HG03108 (cell line): ENCODE measurements around the gene VASH1.
"Not testable (repeated sequence)": the region's sequence is repeated elsewhere in the genome, so short reads cannot be mapped to it uniquely, and the experiment has no call there.

Source experiments
- ATAC-seq: cut with Tn5 transposase; IDR thresholded peaks from one replicate; pipeline ENCODE4 v1.9.1; 2021; ENCODE audit warnings: moderate library complexity; ENCODE audit not compliant: unreplicated experiment

The VASH1 gene

DNA sequence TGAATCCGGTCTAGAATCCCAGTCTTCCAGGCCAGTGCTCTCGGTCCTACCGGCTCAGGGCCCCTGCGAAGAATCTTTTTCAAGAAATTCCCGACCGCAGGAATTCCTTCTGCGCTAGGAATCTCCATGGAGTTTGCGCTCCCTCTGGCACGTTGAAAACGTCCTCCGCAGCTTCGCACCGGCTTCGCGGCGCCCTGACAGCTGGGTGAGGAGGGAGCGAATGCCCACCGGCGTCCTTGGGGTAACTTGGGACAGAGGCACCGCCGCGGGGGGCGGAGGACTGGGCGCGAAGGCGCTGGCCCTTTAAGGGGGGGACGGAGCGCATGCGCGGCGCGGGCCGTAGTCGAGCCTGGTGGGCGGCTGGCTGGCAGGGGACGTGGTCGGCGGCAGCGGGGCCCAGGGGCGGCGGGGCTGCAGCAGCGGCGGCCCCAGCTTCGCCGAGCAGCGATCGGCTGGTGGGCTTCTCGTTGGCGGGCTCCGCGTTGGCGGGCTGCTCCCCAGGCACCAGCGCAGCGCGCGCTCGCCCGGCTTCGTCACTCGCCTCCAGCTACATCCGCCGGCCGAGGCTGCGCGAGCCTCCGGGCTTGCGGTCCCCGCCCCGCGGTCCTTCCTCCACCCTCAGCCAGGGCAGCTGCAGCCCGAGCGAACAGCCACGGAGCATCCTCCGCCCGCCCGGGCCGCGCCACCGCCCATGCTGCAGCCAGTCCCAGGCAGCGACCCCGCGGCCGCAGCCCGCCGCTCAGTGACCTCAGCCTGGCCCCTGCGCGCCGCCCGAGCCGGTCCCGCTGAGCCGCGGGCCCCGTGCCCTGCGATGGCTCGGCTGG lies at the start of gene VASH1:
Gene VASH1 (plus strand): TSS at position 333 of the 824 bp plus-strand sequence. CDS start 1,354 bp downstream, outside the sequence.
- ATAC-seq, result peak; percentile 78

DNA sequence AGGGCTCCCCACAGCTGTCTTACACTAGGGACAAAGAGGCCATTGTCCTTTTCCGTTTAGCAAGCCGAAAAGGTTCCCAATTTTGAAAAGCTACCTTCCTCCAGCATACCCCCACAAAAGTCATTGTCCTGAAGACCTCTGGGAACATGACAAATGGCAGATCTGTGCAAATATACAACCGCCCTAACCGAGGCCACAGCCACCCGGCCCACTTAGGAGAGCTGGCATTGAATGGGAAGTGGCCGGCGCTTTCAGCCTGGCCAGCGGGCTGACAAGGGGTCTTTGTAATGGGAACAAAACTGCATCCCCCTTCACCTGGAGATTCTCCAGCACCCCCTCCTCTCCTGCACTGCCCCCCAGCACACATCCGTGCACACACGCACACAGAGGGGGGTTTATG lies 48.1 kb upstream of the VASH1 start:
- ATAC-seq, result no peak

DNA sequence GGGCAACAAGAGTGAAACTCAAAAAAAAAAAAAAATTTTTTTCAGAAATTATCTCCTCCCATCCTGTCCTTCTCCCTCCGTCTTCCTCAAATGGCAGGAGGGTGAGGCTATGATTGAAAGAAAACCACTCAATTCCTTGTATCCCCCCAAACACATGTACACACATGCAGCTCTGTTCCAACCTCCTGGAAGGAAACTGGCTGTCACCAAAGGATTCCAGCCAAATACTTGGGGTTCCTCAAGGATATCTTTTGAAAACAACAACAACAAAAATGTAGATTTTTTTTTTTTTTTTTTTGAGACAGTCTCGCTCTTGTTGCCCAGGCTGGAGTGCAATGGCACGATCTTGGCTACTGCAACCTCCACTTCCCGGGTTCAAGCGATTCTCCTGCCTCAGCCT lies 46.8 kb upstream of the VASH1 start:
- no peak for ATAC-seq

DNA sequence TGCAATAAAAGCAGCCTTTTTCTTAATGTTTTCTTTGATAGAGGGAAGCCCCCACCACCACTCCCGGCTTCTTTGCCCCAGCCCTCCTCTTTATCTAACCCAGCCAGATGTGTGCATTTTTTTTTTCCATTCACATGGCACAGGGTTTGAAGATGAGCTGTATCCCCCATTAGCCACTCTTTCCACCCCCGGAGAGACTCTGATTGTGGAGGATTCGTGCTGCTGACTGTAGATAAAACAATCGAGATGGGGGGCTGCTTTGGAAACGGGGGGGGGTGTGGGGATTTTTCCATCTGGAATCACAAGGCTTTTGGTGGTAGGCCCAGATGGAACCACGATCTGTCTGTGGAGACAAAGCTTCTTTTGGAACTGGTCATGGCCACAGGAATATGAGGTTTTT lies 46.2 kb upstream of the VASH1 start:
- no peak for ATAC-seq

DNA sequence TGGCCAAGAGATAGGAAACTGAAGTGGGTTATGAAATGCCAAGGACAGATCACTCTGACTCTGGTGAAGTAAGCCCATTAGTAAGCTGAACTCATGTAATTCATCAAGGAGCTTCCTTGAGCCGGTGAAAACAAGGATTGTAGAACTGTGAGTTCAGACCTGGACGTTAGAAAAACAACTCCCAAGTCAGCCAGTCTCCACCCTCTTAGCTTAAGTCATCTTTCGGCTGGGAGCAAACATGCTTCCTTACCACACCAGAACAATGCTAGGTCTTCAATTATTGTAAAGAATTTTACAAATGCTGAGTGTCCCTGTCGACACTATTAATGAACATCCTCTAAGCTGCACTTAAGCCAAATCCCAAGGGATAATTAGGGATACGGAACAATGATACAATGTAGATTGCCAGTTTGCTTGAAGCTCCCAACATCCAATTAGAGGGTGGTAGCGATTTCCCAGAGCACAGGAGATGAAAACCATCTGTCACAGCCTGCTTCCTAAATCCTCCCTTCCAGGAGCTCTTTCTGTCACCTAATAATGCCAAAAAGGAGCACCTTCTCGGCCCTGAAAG lies 45.7 kb upstream of the VASH1 start:
- no peak for ATAC-seq

DNA sequence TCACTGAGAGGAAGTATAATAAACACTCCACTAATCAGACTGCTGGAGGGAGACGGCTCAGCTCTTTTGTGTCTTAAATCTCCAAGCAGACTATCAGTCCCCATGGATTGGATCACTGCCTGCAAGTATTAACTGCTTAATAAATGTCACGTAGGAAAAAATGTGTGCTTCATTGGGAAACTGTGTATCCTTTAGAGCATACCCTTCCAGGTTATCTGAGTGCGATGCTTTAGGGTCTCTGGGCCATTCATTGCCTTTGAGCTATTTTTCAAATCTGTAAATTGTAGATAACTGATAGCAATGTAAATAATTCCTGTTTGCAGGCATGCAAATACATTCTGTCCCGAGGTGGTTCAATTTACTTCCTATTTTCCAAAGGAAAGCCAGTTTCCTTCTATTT lies 45.0 kb upstream of the VASH1 start:
- ATAC-seq, result no peak

DNA sequence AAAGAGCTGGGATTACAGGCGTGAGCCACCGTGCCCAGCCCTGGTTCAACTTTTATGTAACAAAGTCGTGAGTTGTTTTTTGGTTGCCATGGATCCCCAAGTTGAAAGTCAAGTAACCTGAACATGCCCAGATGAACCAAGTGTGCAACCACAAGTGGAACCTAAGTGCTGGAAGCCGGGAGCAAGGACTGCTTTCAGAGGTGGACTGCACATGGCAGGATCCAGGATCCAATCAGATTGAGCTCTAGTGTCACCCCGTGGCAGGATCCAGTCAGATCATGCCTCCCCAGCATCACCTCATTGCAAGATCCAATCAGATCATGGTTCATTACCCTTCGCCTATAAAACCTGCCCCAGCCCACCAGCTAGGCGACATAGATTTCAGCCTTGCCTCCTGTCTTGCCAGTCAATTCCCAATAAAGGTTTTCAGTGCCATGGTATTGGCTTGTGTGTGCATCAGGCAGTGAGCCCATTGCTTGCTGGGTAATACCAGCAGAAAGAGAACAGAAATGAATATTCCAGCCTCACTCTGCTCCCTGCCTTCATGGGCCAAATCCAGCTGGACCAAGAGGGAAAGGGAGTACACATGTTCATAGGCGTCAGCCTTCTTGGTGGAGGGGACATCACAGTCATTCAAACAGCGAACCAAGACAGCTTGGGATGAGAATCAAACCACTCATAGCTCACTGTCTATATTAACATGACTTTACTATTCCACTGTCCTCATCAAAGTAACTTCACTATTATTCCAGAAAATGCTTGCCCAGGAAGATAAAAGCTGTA lies 43.6 kb upstream of the VASH1 start:
- ATAC-seq, result no peak

DNA sequence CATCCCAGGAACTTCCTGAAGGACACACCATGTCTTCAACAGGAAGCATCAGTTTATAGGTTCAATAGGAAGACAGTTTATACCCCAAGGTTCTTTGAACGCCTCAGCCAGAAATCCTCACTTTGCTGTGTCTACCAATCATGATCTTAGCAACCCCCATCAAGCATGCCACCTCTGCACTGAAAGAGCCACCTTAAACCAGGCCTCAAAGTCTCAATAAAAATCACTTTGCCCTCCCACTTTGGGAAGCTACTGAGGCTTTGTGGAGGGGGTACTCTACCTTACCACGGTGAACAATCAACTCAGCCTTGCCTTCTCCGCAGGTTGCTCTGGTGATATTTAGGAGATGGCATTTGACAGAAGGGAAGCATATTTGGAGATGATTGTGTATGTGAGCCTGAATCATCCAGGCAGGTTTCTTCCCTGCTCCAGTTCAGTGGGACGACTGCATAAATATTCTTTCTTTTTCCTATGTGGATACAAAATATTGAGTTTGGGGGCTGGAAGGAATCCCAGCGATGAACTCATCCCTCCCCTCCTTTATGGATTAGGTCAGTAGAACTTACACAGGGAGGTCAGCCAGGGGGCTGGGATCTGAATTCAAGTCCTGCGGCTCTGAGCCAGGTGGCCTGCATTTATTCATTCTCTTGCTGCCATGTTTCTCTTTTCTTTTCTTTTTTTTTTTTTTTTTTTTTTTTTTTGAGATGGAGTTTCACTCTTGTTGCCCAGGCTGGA lies 42.8 kb upstream of the VASH1 start:
- no peak for ATAC-seq

DNA sequence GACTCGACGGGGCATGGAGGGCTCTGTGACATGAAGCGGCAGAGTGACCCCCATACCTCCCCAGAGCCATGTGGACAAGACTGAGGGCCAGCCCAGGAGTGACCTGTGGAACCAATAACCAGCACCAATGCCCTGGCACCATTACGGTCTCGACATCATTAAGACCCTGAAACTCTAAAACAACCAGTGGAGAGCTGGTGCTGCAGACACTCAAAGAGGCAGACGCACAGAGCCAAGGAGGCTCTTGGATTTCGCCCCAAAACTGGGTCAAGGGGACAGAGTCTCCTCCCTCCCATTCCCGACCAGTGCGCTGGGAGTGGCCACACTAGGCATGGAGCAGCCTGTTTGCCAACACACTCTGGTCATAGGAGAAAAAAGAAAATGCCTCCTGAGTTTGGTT lies 41.6 kb upstream of the VASH1 start:
- ATAC-seq, result no peak

DNA sequence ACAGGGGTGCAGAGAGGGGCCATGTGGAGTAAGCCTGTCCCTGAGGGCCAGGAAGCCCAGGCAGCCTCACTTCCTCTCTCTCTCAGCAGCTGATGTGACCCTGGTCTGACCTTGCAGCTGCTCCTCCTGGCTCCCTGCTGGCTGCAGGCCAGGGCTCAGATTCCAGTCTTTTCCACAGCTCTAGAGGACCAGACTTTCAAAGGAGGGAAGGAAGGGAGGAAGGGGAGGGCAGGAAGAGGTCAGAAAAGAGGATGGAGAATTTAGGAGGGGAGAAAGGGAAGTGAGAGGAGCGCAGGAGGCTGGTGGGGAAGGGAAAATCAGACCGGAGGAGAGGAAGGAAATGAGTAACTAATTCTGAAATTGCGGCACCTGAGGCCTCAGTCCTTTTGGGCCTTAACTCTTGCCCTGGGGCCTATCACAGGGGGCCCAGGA lies 40.9 kb upstream of the VASH1 start:
- ATAC-seq, result peak; percentile 58

DNA sequence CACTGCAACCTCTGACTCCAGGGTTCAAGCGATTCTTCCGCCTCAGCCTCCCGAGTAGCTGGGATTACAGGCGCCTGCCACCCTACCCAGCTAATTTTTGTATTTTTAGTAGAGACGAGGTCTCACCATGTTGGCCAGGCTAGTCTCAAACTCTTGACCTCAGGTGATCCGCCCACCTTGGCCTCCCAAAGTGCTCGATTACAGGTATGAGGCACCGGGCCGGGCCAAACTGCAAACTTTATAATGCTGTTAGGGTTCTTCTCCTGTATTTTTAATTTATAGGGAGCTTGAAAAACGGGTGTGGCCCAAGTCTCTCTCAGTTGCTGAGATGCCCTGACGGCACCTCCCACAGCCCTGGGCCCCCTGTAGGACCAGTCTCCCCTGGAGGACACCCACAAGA lies 39.8 kb upstream of the VASH1 start:
- not testable (repeated sequence) for ATAC-seq

DNA sequence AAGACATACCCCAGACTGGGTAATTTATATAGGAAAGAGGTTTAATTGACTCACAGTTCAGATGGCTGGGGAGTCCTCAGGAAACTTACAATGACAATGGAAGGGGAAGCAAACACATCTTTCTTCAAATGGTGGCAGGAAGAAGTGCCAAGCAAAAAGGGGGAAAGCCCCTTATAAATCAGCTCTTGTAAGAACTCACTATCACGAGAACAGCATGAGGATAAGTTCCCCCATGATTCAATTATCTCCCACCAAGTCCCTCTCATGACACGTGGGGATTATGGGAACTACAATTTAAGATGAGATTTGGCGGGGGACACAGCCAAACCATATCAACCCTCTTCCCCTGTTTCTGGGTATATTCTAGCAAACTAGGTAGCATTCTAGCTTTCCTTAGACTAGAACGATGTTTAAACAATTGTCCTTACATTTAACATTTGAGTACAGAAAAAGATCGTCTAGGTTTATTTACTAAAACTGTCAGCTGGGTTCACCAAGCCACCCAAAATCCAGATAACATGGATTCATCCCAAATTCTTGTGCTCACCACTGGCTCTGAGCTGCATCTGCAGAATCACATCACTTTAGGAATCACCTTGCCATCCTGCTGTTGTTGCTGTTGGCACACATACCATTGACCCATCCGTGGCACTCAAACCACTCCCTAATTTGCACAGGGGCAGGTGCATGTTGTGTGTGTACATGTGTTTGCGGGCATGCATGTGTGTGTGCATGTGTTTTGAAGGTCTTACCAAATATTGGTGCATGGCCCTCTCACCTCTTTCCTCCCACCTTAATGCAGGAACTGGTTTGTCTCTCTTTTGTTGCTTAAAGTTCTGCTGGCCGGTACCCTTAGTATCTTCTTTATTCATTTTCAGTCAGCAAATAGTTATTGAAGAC lies 36.4 kb upstream of the VASH1 start:
- ATAC-seq, result no peak

DNA sequence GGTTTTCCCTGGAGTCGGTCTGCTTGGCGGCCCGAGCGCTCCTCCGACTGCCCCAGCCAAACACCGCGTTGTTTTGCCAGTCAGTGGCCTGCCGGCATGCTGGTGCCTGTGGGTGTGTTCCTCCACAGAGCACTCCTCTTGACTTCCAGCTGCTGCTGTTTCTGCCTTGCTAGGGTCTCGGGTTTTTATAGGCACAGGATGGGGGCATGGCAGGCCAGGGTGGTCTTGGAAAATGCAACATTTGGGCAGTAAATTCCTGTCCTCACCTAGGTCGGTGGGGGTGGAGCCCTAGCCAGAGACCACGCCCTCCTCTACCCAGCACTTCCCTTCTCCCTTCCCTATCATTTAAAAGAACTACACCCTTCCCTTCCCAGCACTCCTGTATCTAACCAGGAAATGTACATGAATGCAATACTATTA lies 34.7 kb upstream of the VASH1 start:
- no peak for ATAC-seq

DNA sequence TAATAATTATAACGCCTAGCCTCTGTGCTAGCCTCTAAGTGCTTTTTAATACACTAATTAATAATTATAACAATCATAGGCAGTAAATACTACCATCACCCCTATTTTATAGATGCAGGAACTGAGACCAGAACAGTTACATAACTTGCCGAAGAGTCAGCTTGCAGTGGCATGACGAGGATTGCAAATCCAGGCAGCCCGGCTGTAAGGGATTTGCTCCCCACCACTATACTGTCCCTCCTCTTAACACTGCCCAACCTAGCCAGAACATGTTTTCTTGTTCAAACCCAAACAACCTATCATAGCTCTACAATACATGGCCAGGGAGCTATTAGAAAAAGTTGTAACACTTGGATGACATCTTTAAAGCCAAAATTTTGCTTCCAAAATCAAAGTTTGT lies 33.9 kb upstream of the VASH1 start:
- ATAC-seq, result no peak

DNA sequence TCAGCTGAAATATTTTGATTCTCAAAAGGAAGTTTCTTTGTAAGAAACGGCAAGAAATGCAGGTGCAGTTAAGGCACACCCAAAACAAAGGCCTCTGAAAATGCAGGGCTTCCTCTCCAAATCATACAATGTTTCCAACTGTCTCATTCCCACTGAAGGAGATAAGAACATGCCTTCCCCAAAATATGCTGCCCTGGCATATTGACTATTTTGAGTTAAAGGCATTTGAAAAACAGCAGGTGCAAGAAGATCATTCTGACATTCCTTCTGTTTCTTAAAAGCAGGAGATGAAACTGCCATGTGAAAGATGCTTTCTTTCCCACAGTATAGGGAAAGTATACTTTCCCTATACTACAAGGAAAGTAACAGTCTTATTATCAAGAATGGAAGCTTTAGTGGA lies 33.4 kb upstream of the VASH1 start:
- ATAC-seq, result no peak

DNA sequence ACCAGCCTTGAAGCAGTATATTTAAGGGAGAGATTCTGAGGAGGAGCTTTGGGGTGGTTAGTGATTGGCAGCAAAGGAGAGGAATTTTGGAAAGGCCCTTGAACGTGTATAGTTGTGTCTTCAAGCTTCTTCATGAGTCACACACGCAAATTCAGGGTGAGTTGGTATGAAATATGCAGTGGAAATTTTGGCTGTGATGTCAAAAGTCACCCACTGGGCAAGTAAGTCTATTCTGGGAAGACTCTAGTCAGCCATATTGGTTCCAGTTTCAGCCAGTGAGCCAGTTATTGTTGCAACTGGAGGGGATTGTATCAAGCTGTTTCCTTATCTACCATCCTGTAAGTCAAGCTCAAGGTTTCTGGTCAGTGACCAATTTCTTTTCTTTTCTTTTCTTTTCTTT lies 32.0 kb upstream of the VASH1 start:
- ATAC-seq, result no peak

DNA sequence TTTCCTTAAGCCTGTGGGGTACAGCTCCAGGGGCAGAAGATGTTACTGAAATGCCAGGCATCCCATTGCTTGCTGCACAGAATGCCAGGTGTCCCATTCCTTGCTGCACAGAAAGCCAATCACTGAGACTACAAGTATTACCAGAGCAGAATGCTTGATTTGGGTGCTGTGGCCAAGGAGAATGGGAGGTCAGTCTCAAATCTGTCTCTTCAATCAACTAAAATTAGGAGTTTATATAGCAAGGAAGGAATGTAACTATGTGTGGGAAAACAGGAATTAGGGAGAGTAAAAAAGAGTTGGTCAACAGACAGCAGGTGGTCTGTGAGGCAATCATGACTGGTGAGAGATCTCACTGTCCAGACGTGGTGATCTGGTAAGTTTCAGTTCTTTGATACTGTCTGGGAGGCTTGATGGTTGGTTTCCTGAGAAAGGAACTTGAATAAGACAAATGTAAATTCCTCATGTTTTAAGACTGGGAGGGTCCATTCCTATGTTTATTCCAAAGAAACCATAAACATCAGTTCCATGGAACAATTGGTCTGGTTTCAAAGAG lies 31.2 kb upstream of the VASH1 start:
- ATAC-seq, result no peak

DNA sequence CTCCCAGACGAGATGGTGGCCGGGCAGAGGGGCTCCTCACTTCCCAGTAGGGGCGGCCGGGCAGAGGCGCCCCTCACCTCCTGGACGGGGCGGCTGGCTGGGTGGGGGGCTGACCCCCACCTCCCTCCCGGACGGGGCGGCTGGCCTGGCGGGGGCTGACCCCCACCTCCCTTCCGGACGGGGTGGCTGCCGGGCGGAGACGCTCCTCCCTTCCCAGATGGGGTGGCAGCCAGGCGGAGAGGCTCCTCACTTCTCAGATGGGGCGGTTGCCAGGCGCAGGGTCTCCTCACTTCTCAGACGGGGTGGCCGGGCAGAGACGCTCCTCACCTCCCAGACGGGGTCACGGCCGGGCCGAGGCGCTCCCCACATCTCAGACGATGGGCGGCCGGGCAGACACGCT lies 26.8 kb upstream of the VASH1 start:
- ATAC-seq, result not testable (repeated sequence)

DNA sequence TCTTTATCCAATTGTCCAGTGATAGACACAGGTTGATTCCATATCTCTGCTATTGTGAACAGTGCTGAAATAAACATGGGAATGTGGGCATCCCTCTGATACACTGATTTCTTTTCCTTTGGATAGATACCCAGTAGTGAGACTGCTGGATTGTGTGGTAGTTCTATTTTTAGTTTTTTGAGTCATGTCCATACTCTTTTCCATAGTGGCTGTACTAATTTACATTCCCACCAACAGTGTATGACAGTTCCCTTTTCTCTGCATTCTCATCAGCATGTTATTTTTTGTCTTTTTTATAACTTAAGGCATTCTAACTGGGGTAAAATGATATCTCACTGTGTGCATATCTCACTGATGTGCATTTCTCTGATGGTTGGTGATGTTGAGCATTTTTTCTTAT lies 24.8 kb upstream of the VASH1 start:
- ATAC-seq, result no peak

DNA sequence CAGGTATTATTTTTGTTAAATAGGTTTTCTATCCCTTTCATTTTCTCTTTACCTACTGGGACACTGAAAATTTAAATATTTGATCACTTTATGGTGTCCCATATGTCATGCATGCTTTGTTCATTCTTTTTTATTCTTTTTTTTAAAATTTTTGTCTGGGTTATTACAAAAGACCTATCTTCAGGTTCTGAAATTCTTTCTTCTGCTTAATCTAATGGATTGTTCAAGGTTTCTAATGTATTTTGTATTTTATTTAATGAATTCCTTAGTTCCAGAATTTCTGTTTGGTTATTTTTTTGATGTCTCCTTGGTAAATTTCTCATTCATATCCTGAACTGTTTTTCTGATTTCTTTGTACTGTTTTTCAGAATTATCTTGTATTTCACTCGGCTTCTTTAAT lies 20.2 kb upstream of the VASH1 start:
- ATAC-seq, result no peak
